GOT3 (cell line): ENCODE results near the gene NQO1.

Source experiments
- DNase-seq: peaks from one replicate; lab custom pipeline; 2025; ENCODE audit warnings: mixed read lengths; lab: John Stamatoyannopoulos, UW

NQO1 gene

GRCh38 chr16:69706256-69706974 lies 19.9 kb downstream of the NQO1 start:
- DNase-seq, result no peak

- DNase-seq, result no peak
Observed at GRCh38 chr16:69703638-69704037, 22.7 kb downstream of the NQO1 start.

GRCh38 chr16:69701866-69702265 lies 24.5 kb downstream of the NQO1 start:
- DNase-seq, result no peak

- DNase-seq, result no peak
Observed at GRCh38 chr16:69701452-69701851, 24.9 kb downstream of the NQO1 start.

GRCh38 chr16:69699915-69700314 lies 26.4 kb downstream of the NQO1 start:
- DNase-seq, result no peak

- DNase-seq, result no peak
Observed at GRCh38 chr16:69698404-69698803, 28.0 kb downstream of the NQO1 start.

- DNase-seq, result no peak
Observed at GRCh38 chr16:69693916-69694315, 32.4 kb downstream of the NQO1 start.

- DNase-seq, result no peak
Observed at GRCh38 chr16:69691980-69692911, 34.1 kb downstream of the NQO1 start.

GRCh38 chr16:69688589-69688988 lies 37.8 kb downstream of the NQO1 start:
- no peak for DNase-seq

- DNase-seq, result no peak
Observed at GRCh38 chr16:69680358-69680757, 46.0 kb downstream of the NQO1 start.

GRCh38 chr16:69672998-69673713 lies 53.2 kb downstream of the NQO1 start:
- no peak for DNase-seq

GRCh38 chr16:69672315-69672997 lies 53.9 kb downstream of the NQO1 start:
- no peak for DNase-seq

- no peak for DNase-seq
Observed at GRCh38 chr16:69669577-69669976, 56.8 kb downstream of the NQO1 start.

- no peak for DNase-seq
Observed at GRCh38 chr16:69663846-69664245, 62.5 kb downstream of the NQO1 start.

GRCh38 chr16:69662901-69663300 lies 63.5 kb downstream of the NQO1 start:
- DNase-seq, result no peak

- DNase-seq, result no peak
Observed at GRCh38 chr16:69660166-69660565, 66.2 kb downstream of the NQO1 start.
